ENCODE results near the gene RRAGC.

Gene RRAGC, protein sequence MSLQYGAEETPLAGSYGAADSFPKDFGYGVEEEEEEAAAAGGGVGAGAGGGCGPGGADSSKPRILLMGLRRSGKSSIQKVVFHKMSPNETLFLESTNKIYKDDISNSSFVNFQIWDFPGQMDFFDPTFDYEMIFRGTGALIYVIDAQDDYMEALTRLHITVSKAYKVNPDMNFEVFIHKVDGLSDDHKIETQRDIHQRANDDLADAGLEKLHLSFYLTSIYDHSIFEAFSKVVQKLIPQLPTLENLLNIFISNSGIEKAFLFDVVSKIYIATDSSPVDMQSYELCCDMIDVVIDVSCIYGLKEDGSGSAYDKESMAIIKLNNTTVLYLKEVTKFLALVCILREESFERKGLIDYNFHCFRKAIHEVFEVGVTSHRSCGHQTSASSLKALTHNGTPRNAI

DNA sequence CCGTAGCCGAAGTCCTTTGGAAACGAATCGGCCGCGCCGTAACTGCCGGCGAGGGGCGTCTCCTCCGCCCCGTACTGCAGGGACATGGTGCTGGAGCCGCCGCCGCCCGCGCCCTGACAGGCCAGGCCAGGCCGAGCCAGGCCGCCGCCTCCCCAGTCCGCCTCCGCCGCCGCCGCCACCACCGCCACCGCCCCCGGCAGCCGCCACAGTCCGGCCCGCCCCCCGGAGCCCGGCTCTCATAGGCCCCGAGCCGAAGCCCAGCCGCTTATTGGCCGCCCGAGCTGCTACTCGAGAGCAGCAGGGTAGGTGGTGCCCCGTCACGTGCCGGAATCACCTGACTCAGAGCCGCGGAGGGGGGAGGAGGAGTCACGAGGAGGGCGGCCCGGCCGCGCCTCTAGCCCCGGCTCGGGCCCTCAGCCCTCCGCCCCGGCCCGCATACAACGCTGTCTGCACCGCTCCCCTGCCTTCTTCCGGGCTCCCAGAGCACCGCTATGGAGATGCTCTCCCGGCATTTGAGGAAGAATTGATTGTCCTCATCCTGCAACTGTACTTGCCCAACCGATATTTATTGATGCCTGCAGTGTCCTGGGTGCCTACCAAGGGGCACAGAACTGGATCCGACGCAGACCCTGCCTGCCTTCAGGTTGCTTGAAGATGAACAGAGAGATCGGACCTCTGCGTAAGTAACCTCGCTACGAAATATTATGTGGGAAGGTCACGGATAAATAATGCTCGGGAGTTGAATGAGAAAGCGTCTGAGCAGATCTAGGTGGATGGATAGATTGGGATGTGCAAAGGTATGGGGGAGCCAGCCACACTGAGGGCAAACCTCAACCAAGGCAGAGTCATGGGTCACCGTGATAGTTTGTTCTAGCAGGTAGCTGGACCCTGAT, at the start of gene RRAGC:
Gene RRAGC, minus strand, starts transcription at position 212 of the 893 bp plus-strand sequence. Its CDS starts 126 bp downstream, at position 86.
- DNase-seq: peak; percentile 93

DNA sequence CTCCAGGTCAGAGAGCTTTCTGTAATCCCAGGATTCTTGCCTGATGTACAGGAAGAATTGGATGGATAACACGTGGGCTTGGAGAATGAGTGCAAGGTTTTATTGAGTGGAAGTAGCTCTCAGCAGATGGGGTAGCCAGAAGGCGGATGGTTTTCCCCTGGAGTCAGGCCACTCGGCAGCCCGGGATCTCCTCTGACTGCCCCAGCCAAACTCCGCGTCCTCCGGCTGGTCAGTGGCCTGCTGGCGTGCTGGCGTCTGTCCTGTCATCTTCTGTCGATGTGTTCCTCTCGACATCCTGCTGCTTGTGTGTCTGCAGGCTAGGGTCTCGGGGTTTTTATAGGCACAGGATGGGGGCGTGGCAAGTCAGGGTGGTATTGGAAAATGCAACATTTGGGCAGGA, 49.2 kb upstream of the RRAGC start:
- DNase-seq: no peak

DNA sequence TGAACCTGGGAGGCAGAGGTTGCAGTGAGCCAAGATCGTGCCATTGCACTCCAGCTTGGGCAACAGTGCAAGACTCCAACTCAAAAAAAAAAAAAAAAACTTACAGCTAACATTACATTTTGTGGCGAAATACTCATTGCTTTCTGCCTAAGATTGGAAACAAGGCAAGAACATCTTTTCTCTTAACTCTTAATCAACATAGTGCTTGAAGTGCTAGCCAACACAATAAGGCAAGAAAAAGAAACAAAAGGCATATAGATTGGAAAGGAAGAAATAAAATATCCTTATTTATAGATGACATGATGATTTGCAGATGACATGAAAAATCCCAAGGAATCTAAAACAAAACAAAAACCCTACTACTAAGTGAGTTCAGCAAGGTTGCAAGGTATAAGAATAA, 46.4 kb upstream of the RRAGC start:
- DNase-seq: no peak

DNA sequence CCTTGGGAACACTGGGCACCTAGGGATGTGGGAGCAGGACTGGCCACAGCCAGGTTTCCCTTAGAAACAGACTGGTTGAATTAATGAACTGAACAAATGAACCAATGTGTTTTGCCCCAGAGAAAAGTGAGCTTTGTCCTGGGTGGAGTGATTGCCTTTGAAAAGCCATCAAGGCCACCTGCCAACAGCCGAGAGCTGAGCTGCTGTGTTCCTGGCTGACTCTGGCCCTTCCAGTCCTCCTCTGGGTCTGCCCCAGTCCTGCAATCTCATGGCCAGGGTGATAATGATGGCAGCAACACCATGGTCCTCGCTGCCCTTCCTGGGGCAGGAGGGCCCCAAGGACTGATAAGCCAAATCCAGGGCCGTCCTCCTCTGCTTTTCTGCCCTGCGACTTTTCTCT, 40.0 kb upstream of the RRAGC start:
- no peak for DNase-seq

DNA sequence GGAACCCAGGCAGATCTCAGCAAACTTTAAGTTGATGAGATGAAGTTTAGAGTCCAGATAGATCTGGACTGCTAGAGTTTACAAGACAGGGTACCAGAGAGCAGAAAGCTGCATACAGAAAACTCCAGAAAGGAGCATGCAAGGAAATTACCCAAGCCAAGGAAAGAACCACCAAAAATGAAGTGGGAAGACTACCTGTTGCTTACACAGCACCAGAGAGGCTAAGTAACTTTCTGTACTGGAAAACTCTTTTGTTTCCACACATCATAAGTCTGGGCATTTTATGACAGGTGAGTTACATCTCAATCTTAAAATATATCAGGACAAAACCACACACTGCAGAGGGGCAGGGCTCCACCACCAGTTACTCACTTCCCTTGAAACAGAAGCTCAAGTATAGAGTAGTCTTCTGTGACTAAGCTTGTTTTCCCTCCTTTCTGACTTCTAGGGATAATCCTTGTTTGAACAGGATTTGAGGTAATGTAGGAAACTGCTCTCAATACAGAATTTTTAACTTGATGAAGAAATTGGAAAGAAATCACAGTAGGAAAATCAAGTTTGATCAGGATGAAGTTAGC, 39.2 kb upstream of the RRAGC start:
- no peak for DNase-seq

- no peak for DNase-seq
These were observed 36.6 kb upstream of the RRAGC start for GRCh38 chr1:38896169-38896568.

DNA sequence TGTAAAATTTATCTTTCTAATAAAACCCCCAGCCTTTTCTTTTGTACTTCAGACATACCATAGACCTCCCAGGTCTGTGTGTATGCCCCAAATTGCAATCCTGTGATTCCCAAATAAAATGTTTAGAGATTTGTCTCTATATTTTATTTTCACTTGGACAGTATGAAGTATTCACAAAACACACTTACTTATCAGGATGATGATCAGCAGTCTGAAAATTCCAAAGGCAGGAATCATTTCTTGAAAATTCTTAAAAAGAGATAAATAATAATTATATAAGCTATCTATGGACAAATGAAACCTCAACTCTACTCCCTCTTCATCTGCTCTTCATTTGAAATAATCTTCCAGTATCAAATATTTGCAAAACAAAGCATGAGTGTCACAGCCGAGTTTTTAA, 33.4 kb upstream of the RRAGC start:
- no peak for DNase-seq

- no peak for DNase-seq
These were observed 32.2 kb upstream of the RRAGC start for GRCh38 chr1:38891753-38892152.

- no peak for DNase-seq
These were observed 30.0 kb upstream of the RRAGC start for GRCh38 chr1:38889589-38889988.

DNA sequence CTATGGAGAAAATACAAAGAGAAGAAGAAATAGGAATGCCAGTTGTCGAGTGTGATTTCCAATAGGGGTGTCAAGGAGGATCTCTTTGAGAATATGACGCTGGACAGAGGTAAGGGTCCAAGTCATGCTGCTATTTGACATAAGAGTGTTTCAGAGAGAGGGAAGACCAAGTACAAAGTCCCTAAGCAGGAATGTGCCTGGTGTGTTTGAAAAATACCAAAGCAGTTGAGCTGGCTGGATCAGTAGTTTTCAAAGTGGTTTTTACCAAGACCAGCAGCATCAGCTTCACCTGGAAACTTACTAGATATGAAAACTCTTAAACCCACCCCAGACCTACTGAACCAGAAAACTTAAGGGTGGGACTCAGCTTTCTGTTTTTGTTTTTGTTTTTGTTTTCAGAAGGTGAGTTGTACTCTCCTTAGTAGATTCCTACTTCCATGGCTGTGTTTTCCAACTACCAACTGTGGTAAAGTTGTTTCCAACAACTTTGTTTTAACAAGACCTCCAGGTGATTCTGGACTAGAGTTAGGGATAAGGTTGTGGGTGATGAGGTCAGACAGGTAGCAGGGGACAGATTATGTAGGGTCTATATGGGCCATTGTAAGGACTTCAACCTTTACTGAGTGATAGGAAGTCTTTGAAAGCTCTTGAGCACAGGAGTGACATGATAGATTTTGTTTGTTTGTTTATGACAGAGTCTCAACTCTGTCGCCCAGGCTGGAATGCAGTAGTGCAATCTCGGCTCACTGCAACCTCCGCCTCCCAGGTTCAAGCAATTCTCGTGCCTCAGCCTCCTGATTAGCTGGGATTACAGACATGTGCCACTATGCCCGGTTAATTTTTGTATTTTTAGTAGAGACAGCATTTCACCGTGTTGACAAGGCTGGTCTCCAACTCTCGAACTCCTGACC, 29.1 kb upstream of the RRAGC start:
- no peak for DNase-seq

- no peak for DNase-seq
These were observed 25.5 kb upstream of the RRAGC start for GRCh38 chr1:38885092-38885491.

DNA sequence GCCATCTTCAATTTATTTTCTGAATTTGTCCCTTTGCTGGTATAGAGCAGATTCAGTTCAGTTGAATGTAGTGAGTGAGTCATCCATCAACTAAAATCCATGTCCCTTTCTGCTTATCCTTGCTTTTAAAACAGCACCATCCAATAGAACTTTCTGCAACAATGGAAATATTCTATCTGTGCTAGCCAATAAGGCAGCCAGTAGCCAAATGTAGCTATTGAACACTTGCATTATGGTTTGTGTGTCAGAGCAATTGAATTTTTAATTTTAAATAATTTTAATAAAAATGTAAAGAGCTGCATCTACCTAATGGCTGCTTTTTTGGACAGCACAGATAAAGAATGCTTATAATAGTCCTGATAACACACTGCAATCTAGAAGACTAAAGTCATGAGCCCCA, 21.9 kb upstream of the RRAGC start, which contains the start of gene GJA9:
Gene GJA9, minus strand, starts transcription at position 101 of the 400 bp plus-strand sequence. CDS start 5,489 bp downstream, outside the sequence.
- no peak for DNase-seq

- no peak for DNase-seq
These were observed 16.2 kb upstream of the RRAGC start for GRCh38 chr1:38875811-38876210.

DNA sequence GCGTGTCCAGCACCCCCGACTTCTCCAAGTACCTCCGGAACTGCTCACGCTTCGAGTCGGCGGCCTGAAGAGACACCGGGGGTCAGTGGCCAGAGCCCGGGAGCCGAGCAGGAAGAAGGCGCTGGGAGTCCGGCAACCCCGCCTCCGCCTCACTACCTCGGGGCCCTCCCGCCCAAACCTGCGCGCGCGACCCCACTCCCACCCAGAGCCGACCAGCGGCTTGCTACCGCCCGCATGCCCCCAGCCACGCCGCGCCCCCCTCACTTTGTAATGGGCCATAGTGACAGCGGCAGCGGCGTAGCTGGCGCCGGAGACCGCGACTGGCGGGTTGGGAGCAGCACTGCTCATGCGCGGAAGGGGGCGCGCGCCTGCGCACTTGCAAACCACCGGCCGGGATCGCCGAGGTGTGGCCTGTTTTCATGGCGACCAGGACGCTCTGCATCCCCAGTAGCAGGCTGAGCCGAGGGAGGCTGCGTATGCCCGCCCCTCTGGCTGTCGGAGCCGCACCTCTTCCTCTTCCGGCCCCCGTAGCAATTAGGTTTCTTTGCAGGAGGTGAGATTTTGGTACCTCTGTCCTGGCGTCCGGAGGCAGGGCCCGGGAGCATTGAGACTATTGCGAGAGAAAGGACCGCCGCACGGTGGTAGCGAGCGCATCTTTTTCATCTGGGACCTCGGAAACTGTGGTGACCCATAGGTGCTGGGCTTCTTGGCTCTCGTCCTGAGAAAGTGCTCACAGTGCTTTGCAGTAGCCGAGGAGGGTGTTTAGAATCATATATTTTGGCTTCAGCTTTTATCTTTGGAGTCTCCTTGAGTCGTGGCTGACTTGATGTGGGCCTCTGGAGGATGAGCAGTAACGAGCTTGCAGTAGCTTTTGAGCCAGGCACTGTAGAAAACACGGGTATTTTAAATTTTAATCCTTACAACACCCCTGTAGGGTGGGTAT, 13.7 kb upstream of the RRAGC start, which contains the start of gene MYCBP:
Gene MYCBP, minus strand, starts transcription at position 322 of the 943 bp plus-strand sequence. Its CDS starts 43 bp downstream, at position 279.
- peak; percentile 94 for DNase-seq

- DNase-seq: no peak
These were observed 12.9 kb upstream of the RRAGC start for GRCh38 chr1:38872401-38873026.

DNA sequence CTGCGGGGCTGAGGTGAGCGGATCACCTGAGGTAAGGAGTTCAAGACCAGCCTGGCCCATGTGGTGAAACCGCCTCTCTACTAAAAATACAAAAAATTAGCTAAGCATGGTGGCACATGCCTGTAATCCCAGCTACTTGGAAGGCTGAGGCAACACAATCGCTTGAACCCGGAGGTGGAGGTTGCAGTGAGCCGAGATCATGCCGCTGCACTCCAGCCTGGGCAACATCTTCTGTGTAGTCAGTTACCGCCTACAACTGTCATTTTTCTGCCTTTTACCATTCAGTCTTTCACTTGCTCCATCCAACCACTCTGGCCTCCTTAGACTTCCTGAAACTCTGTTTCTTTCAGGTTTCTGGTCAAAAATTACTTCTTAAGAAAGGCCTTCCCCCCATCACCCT, 11.4 kb upstream of the RRAGC start:
- DNase-seq: no peak

GRCh38 chr1:38867208-38867607, 7.6 kb upstream of the RRAGC start:
- no peak for DNase-seq

- no peak for DNase-seq
These were observed 5.6 kb upstream of the RRAGC start for GRCh38 chr1:38865112-38865715.

- peak; percentile 40 for DNase-seq
These were observed 853 bp upstream of the RRAGC start for GRCh38 chr1:38860454-38860795.

Data from DMS79 treated with DMSO at 0.1 percent for 48 hours (cell line).